Suprapubic skin (tissue), 4 donors: ENCODE data around the gene PRX.

ENCODE experiments used
- CTCF ChIP-seq, 2 donors: fragments of 200-600 bp in 1 of 2; fragments of 450-650 bp in 1 of 2; sonication (generic) in 1 of 2; IDR thresholded peaks; one replicate each; pipeline ENCODE4 v1.5.1; 2016 to 2019; ENCODE audit warnings: antibody characterized with exemption in 2 of 2, mild to moderate bottlenecking in 1 of 2, moderate library complexity in 1 of 2
- EP300 ChIP-seq: sonication (generic); formaldehyde crosslinking; IDR thresholded peaks from one replicate; pipeline ENCODE4 v1.6.1; 2017; ENCODE audit warnings: antibody characterized with exemption
- POLR2A ChIP-seq, 2 donors: fragments of 450-650 bp; IDR thresholded peaks; one replicate each; pipeline ENCODE4 v1.6.1; 2017; ENCODE audit warnings: antibody characterized with exemption in 2 of 2, mild to moderate bottlenecking in 2 of 2, moderate library complexity in 2 of 2
- POLR2AphosphoS5 ChIP-seq, 3 donors: sonication (generic); formaldehyde crosslinking; IDR thresholded peaks; one replicate each; pipeline ENCODE4 v1.6.1; 2017; ENCODE audit warnings: antibody characterized with exemption in 3 of 3

DNA sequence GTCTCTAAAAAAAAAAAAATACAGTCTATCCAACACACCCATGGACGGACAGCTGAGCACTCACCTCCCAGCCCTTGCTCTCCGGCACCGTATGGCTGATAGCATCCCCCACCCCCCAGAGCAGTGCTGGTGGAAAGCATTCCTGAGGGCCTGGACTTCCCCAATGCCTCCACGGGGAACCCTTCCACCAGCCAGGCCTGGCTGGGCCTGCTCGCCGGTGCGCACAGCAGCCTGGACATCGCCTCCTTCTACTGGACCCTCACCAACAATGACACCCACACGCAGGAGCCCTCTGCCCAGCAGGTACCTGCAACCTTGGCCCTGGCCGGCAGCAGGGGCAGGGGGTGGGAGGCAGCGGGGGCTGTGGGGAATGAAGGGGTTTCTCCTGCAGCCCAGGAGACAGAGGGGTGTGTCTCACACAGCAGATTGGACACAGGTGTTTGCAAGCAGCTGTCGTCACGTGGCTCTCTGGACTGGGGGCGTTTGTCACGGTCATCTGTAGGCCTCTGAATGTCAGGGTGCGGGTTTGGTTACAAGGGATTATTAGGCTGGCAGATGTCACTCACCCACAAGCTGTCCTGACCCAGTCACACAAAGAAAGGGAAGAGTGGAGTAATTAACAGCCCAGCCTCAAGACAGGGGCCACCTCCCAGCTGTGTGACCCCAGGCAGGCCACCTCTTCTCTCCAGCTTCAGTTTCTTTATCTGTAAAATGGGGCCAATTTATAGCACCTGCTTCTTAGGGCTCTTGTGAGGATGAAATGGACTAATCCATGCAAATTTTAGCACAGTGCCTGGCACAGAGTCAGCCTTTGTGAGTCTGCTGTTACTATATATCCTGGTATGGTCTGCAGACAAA is 45.4 kb downstream of the PRX start:
- TF ChIP-seq POLR2AphosphoS5 (IDR thresholded peaks at IDR 0.05) (no peak), CTCF (IDR thresholded peaks at IDR 0.05) (no peak), POLR2A (IDR thresholded peaks at IDR 0.05) (no peak), EP300 (no peak)
